ENCODE data around the gene CNIH3.

The CNIH3 gene

DNA sequence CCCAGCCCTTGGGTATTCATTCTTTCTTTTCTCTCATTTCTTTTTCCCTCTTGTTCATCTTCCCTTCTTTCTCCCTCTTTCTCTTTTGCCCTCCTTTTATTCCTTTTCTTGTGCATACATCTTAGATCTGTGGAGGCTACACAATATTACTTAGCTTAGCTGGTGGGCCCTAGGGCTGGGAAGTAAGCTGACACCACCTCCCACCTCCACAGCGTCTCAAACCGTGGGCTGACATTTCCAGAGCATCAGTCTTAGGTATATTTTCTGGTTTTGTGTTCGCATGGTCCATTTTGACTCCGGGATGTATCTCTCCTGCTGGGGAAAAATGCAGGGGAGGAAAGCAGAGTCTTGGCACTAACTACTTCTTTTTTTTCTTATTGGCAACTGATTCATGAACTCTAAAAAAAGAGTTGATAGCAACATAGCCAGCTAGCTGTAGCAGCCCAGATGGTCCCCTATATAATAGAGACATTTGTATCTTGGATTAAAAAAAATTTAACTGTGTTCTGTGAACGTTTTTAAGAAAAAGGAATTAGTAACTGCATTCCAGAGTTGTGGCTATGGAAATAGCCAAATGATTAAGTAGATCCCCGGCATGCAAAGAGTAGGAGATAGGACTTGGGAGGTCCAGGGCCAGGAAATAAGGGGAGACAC, 15.5 kb downstream of the CNIH3 start:
- Histone ChIP-seq H3K27me3 (replicated peaks in 2 of 5; ENCODE audit: control insufficient read depth in 4 of 5, insufficient read depth in 5 of 5, low read length in 4 of 5) (peaks cover 0 to 6% (median 0%) of the 10 kb centered on the region in 5 experiments), H3K4me1 (ENCODE audit: control extremely low read depth in 1 of 4, control insufficient read depth in 4 of 4, insufficient read depth in 4 of 4, low read length in 3 of 4) (no peaks in the 10 kb centered on the region), H3K27ac (ENCODE audit: insufficient read depth in 1 of 2, low read depth in 1 of 2, low read length in 2 of 2, poor library complexity in 1 of 2, severe bottlenecking in 2 of 2) (no peak overlapping the region), H3K36me3 (ENCODE audit: control insufficient read depth in 4 of 4, insufficient read depth in 4 of 4, low read length in 3 of 4) (no peaks in the 10 kb centered on the region), H3K9me3 (ENCODE audit: control extremely low read depth in 1 of 5, control insufficient read depth in 4 of 5, insufficient read depth in 2 of 5, low read depth in 1 of 5, low read length in 4 of 5) (no peaks in the 10 kb centered on the region), H3K4me3 (ENCODE audit: control insufficient read depth in 1 of 7, extremely low read depth in 1 of 7, insufficient read depth in 4 of 7, low read depth in 2 of 7, low read length in 6 of 7) (no peak overlapping the region)
- WGBS (ENCODE audit: insufficient coverage): 87% methylated on average over 4 of the region's 6 CpGs
- CTCF ChIA-PET: interaction anchor here (1.1 to 1.6 kb wide), 3 partner anchors 10 to 20 kb away, joined by 3 to 4 read pairs (median 4); no protein-coding TSS in a partner anchor
- POLR2A ChIA-PET: no interaction called here
- no peak for DNase-seq

DNA sequence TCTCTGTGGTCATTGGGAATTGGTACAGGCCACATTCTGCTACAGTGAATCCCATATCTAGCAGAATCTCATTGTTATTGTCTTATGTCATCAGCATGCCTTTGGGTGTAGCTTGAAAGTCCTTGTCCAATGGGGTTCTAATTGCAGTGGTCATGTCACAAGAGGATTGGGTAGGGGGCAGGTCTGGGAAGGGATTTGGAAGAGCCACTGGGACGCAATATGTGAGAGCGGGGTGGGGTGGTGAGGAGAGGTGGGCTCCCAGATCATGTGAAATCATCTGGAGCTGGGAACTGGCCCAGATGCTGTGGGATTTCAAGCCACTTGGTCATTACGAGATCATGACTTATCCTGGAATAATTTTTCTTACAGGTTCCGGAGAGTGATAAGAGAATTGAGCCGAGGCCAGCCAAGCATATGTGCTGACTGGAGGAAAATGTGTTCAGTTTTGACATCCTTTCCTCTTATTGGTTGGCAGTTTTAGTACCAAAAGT, 16.3 kb downstream of the CNIH3 start:
- Histone ChIP-seq H3K9me3 (ENCODE audit: control extremely low read depth in 1 of 5, control insufficient read depth in 4 of 5, insufficient read depth in 2 of 5, low read depth in 1 of 5, low read length in 4 of 5) (no peaks in the 10 kb centered on the region), H3K4me1 (ENCODE audit: control extremely low read depth in 1 of 4, control insufficient read depth in 4 of 4, insufficient read depth in 4 of 4, low read length in 3 of 4) (no peaks in the 10 kb centered on the region), H3K36me3 (ENCODE audit: control insufficient read depth in 4 of 4, insufficient read depth in 4 of 4, low read length in 3 of 4) (no peaks in the 10 kb centered on the region), H3K27ac (ENCODE audit: insufficient read depth in 1 of 2, low read depth in 1 of 2, low read length in 2 of 2, poor library complexity in 1 of 2, severe bottlenecking in 2 of 2) (no peak overlapping the region), H3K27me3 (replicated peaks in 2 of 5; ENCODE audit: control insufficient read depth in 4 of 5, insufficient read depth in 5 of 5, low read length in 4 of 5) (peaks cover 0 to 3% (median 0%) of the 10 kb centered on the region in 5 experiments), H3K4me3 (ENCODE audit: control insufficient read depth in 1 of 7, extremely low read depth in 1 of 7, insufficient read depth in 4 of 7, low read depth in 2 of 7, low read length in 6 of 7) (no peak overlapping the region)
- DNase-seq: no peak
- ChIA-PET POLR2A (no interaction called here), CTCF (interaction anchor here (1.1 to 1.6 kb wide), 3 partner anchors 9 to 20 kb away, joined by 3 to 4 read pairs (median 4); no protein-coding TSS in a partner anchor)
- 100% methylated on average over 5 of the region's 5 CpGs for WGBS (ENCODE audit: insufficient coverage)

- Histone ChIP-seq H3K9me3 (ENCODE audit: control extremely low read depth in 1 of 5, control insufficient read depth in 4 of 5, insufficient read depth in 2 of 5, low read depth in 1 of 5, low read length in 4 of 5) (no peaks in the 10 kb centered on the region), H3K27me3 (replicated peaks in 2 of 5; ENCODE audit: control insufficient read depth in 4 of 5, insufficient read depth in 5 of 5, low read length in 4 of 5) (peaks cover 0 to 3% (median 0%) of the 10 kb centered on the region in 5 experiments), H3K4me3 (ENCODE audit: control insufficient read depth in 1 of 7, extremely low read depth in 1 of 7, insufficient read depth in 4 of 7, low read depth in 2 of 7, low read length in 6 of 7) (no peak overlapping the region), H3K36me3 (ENCODE audit: control insufficient read depth in 4 of 4, insufficient read depth in 4 of 4, low read length in 3 of 4) (no peaks in the 10 kb centered on the region), H3K4me1 (ENCODE audit: control extremely low read depth in 1 of 4, control insufficient read depth in 4 of 4, insufficient read depth in 4 of 4, low read length in 3 of 4) (no peaks in the 10 kb centered on the region), H3K27ac (ENCODE audit: insufficient read depth in 1 of 2, low read depth in 1 of 2, low read length in 2 of 2, poor library complexity in 1 of 2, severe bottlenecking in 2 of 2) (no peak overlapping the region)
- ChIA-PET POLR2A (no interaction called here), CTCF (interaction anchor here (3.1 kb wide), 1 partner anchor 11 kb away, joined by 18 read pairs; no protein-coding TSS in a partner anchor)
- 99% methylated on average over 7 of the region's 8 CpGs for WGBS (ENCODE audit: insufficient coverage)
- no peak for DNase-seq
Measured at GRCh38 chr1:224632921-224633321, 16.8 kb downstream of the CNIH3 start.

GRCh38 chr1:224635356-224635755, 19.2 kb downstream of the CNIH3 start:
- ChIA-PET POLR2A (no interaction called here), CTCF (interaction anchor here (0.8 to 3.1 kb wide), 5 partner anchors 9 to 195 kb away, joined by 3 to 18 read pairs (median 3); no protein-coding TSS in a partner anchor)
- DNase-seq: no peak
- H3K27ac ChIP-seq (ENCODE audit: insufficient read depth in 1 of 2, low read depth in 1 of 2, low read length in 2 of 2, poor library complexity in 1 of 2, severe bottlenecking in 2 of 2): no peak overlapping the region
- no peaks in the 10 kb centered on the region for H3K36me3 ChIP-seq (ENCODE audit: control insufficient read depth in 4 of 4, insufficient read depth in 4 of 4, low read length in 3 of 4)
- H3K9me3 ChIP-seq (ENCODE audit: control extremely low read depth in 1 of 5, control insufficient read depth in 4 of 5, insufficient read depth in 2 of 5, low read depth in 1 of 5, low read length in 4 of 5): no peaks in the 10 kb centered on the region
- H3K27me3 ChIP-seq (replicated peaks in 2 of 5; ENCODE audit: control insufficient read depth in 4 of 5, insufficient read depth in 5 of 5, low read length in 4 of 5): peaks cover 0 to 6% (median 0%) of the 10 kb centered on the region in 5 experiments
- H3K4me1 ChIP-seq (ENCODE audit: control extremely low read depth in 1 of 4, control insufficient read depth in 4 of 4, insufficient read depth in 4 of 4, low read length in 3 of 4): no peaks in the 10 kb centered on the region
- H3K4me3 ChIP-seq (ENCODE audit: control insufficient read depth in 1 of 7, extremely low read depth in 1 of 7, insufficient read depth in 4 of 7, low read depth in 2 of 7, low read length in 6 of 7): no peak overlapping the region
- WGBS (ENCODE audit: insufficient coverage): 93% methylated on average over 5 of the region's 5 CpGs

DNA sequence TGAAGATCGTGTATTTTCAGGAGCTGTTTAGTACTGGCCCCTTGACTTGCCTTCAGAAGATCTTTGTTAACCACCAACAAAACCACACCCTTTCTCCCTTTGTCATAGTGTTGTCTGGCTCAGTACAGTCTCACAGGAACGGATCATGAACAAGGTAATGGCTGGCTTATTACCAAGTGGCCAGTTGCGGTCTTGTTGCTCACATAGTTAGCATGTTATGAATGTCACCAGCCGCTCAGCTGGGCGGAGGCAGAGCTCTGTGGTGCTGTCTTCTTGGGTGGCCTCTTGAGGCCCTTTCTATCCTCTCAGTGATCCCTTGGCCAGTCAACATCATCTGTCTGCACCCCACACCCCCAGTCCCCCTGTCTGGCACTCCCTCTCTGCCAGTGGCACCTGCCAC, 21.4 kb downstream of the CNIH3 start:
- ChIA-PET POLR2A (no interaction called here), CTCF (interaction anchor here (0.8 kb wide), 1 partner anchor 124 kb away, joined by 3 read pairs; no protein-coding TSS in a partner anchor)
- Histone ChIP-seq H3K4me3 (ENCODE audit: control insufficient read depth in 1 of 7, extremely low read depth in 1 of 7, insufficient read depth in 4 of 7, low read depth in 2 of 7, low read length in 6 of 7) (no peak overlapping the region), H3K9me3 (ENCODE audit: control extremely low read depth in 1 of 5, control insufficient read depth in 4 of 5, insufficient read depth in 2 of 5, low read depth in 1 of 5, low read length in 4 of 5) (no peaks in the 10 kb centered on the region), H3K36me3 (ENCODE audit: control insufficient read depth in 4 of 4, insufficient read depth in 4 of 4, low read length in 3 of 4) (no peaks in the 10 kb centered on the region), H3K27me3 (replicated peaks in 2 of 5; ENCODE audit: control insufficient read depth in 4 of 5, insufficient read depth in 5 of 5, low read length in 4 of 5) (peaks cover 0 to 4% (median 0%) of the 10 kb centered on the region in 5 experiments), H3K4me1 (ENCODE audit: control extremely low read depth in 1 of 4, control insufficient read depth in 4 of 4, insufficient read depth in 4 of 4, low read length in 3 of 4) (no peaks in the 10 kb centered on the region), H3K27ac (ENCODE audit: insufficient read depth in 1 of 2, low read depth in 1 of 2, low read length in 2 of 2, poor library complexity in 1 of 2, severe bottlenecking in 2 of 2) (no peak overlapping the region)
- DNase-seq: no peak
- WGBS (ENCODE audit: insufficient coverage): 93% methylated on average over 4 of the region's 5 CpGs

GRCh38 chr1:224637936-224638335, 21.8 kb downstream of the CNIH3 start:
- peaks cover 0 to 4% (median 0%) of the 10 kb centered on the region in 5 experiments for H3K27me3 ChIP-seq (replicated peaks in 2 of 5; ENCODE audit: control insufficient read depth in 4 of 5, insufficient read depth in 5 of 5, low read length in 4 of 5)
- DNase-seq: no peak
- no peak overlapping the region for H3K27ac ChIP-seq (ENCODE audit: insufficient read depth in 1 of 2, low read depth in 1 of 2, low read length in 2 of 2, poor library complexity in 1 of 2, severe bottlenecking in 2 of 2)
- no peak overlapping the region for H3K4me3 ChIP-seq (ENCODE audit: control insufficient read depth in 1 of 7, extremely low read depth in 1 of 7, insufficient read depth in 4 of 7, low read depth in 2 of 7, low read length in 6 of 7)
- no peaks in the 10 kb centered on the region for H3K4me1 ChIP-seq (ENCODE audit: control extremely low read depth in 1 of 4, control insufficient read depth in 4 of 4, insufficient read depth in 4 of 4, low read length in 3 of 4)
- 100% methylated on average over 5 of the region's 7 CpGs for WGBS (ENCODE audit: insufficient coverage)
- CTCF ChIA-PET: interaction anchor here (0.8 kb wide), 1 partner anchor 124 kb away, joined by 3 read pairs; no protein-coding TSS in a partner anchor
- POLR2A ChIA-PET: no interaction called here
- H3K36me3 ChIP-seq (ENCODE audit: control insufficient read depth in 4 of 4, insufficient read depth in 4 of 4, low read length in 3 of 4): no peaks in the 10 kb centered on the region
- H3K9me3 ChIP-seq (ENCODE audit: control extremely low read depth in 1 of 5, control insufficient read depth in 4 of 5, insufficient read depth in 2 of 5, low read depth in 1 of 5, low read length in 4 of 5): no peaks in the 10 kb centered on the region

- WGBS (ENCODE audit: insufficient coverage): 100% methylated on average over 2 of the region's 5 CpGs
- POLR2A ChIA-PET: no interaction called here
- CTCF ChIA-PET: interaction anchor here (1.6 to 2.6 kb wide), 2 partner anchors 125 to 212 kb away, joined by 5 to 7 read pairs; no protein-coding TSS in a partner anchor
Measured at GRCh38 chr1:224639426-224639975, 23.4 kb downstream of the CNIH3 start.

More at GRCh38 chr1:224639426-224639975, 23.4 kb downstream of the CNIH3 start:
- Histone ChIP-seq H3K27ac (ENCODE audit: insufficient read depth in 1 of 2, low read depth in 1 of 2, low read length in 2 of 2, poor library complexity in 1 of 2, severe bottlenecking in 2 of 2) (no peak overlapping the region), H3K27me3 (replicated peaks in 2 of 5; ENCODE audit: control insufficient read depth in 4 of 5, insufficient read depth in 5 of 5, low read length in 4 of 5) (peaks cover 0 to 4% (median 0%) of the 10 kb centered on the region in 5 experiments), H3K4me3 (ENCODE audit: control insufficient read depth in 1 of 7, extremely low read depth in 1 of 7, insufficient read depth in 4 of 7, low read depth in 2 of 7, low read length in 6 of 7) (no peak overlapping the region), H3K9me3 (ENCODE audit: control extremely low read depth in 1 of 5, control insufficient read depth in 4 of 5, insufficient read depth in 2 of 5, low read depth in 1 of 5, low read length in 4 of 5) (no peaks in the 10 kb centered on the region), H3K36me3 (ENCODE audit: control insufficient read depth in 4 of 4, insufficient read depth in 4 of 4, low read length in 3 of 4) (no peaks in the 10 kb centered on the region), H3K4me1 (ENCODE audit: control extremely low read depth in 1 of 4, control insufficient read depth in 4 of 4, insufficient read depth in 4 of 4, low read length in 3 of 4) (no peaks in the 10 kb centered on the region)
- DNase-seq: no peak

Data from common myeloid progenitor, CD34-positive (primary cell).